WTC11 (cell line): ENCODE measurements around the gene SLFN14.

Experiments used
- NFYB ChIP-seq: sonication (generic); formaldehyde crosslinking; conservative IDR thresholded peaks from 2 replicates; pipeline ENCODE4 v1.8.0; 2022; ENCODE audit warnings: low read depth, missing genetic modification reagents
- SMAD3 ChIP-seq: sonication (generic); formaldehyde crosslinking; IDR thresholded peaks from 2 replicates; pipeline ENCODE4 v1.8.0; 2022; ENCODE audit warnings: missing genetic modification reagents, mild to moderate bottlenecking, borderline replicate concordance
- SP1 ChIP-seq: sonication (generic); formaldehyde crosslinking; conservative IDR thresholded peaks from 2 replicates; pipeline ENCODE4 v1.8.1; 2022; ENCODE audit warnings: missing genetic modification reagents
- ZNF671 ChIP-seq: fragments of 250-450 bp; sonication (Bioruptor Pico); IDR thresholded peaks from 2 replicates; pipeline ENCODE4 v1.8.0; 2021; ENCODE audit warnings: mild to moderate bottlenecking
- TF ChIP-seq, protein P1 (sequence below): fragments of 200-600 bp; IDR thresholded peaks from 2 replicates; pipeline ENCODE4 v1.8.0; 2022; ENCODE audit warnings: antibody characterized with exemption
- TF ChIP-seq, protein P2 (sequence below): sonication (generic); formaldehyde crosslinking; IDR thresholded peaks from 2 replicates; pipeline ENCODE4 v1.8.0; 2022; ENCODE audit warnings: mild to moderate bottlenecking, missing genetic modification reagents

DNA sequence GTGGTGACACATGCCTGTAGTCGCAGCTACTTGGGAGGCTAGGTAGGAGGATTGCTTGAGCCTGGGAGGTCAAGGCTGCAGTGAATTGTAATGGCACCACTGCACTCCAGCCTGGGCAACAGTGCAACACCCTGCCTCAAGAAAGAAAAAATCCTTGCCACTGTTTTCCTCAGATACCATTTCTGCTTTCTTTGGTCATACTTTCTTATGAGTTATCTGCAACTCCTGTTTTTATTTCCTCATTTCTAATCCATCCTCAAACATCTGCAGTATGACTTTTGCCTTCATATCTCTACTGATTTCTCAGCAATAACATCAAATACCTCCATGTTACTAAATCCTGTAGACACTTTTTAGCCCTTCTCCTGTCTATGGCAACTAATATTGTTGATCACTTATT lies 23.4 kb upstream of the SLFN14 start:
- TF ChIP-seq NFYB (CRISPR knock-in tag) (no peak), SMAD3 (CRISPR knock-in tag) (no peak), ZNF671 (CRISPR knock-in tag) (no peak), SP1 (no peak)
- TF ChIP-seq, protein P1, sequence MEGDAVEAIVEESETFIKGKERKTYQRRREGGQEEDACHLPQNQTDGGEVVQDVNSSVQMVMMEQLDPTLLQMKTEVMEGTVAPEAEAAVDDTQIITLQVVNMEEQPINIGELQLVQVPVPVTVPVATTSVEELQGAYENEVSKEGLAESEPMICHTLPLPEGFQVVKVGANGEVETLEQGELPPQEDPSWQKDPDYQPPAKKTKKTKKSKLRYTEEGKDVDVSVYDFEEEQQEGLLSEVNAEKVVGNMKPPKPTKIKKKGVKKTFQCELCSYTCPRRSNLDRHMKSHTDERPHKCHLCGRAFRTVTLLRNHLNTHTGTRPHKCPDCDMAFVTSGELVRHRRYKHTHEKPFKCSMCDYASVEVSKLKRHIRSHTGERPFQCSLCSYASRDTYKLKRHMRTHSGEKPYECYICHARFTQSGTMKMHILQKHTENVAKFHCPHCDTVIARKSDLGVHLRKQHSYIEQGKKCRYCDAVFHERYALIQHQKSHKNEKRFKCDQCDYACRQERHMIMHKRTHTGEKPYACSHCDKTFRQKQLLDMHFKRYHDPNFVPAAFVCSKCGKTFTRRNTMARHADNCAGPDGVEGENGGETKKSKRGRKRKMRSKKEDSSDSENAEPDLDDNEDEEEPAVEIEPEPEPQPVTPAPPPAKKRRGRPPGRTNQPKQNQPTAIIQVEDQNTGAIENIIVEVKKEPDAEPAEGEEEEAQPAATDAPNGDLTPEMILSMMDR: no peak
- TF ChIP-seq, protein P2, sequence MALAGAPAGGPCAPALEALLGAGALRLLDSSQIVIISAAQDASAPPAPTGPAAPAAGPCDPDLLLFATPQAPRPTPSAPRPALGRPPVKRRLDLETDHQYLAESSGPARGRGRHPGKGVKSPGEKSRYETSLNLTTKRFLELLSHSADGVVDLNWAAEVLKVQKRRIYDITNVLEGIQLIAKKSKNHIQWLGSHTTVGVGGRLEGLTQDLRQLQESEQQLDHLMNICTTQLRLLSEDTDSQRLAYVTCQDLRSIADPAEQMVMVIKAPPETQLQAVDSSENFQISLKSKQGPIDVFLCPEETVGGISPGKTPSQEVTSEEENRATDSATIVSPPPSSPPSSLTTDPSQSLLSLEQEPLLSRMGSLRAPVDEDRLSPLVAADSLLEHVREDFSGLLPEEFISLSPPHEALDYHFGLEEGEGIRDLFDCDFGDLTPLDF (CRISPR knock-in tag): no peak
